HCT116 (cell line): ENCODE data around the gene TRIM5. TPM values are rescaled to one million over a fixed set of nuclear protein-coding genes. Genes with fewer than 3 reads are reported as not detected.
A peak's percentile ranks its signal among the peaks of the same experiment; 100 is the strongest.

Source experiments
- ATAC-seq: fragments of 200-7000 bp; cut with Tn5 transposase; 2 replicates; pipeline ENCODE4 v1.9.1; 2020; ENCODE audit warnings: mild to moderate bottlenecking, moderate library complexity
- BruUV-seq: library from RNA; stranded (reverse); fragments of 400-500 nt; replicated peaks from 2 replicates; lab custom pipeline; 2021; lab: Mats Ljungman, UMichigan
- CTCF ChIA-PET: fragments of 300-600 bp; sonication (Branson Sonifier 250); formaldehyde crosslinking; loops from one replicate; lab custom pipeline; 2021; ENCODE audit warnings: antibody characterized with exemption; lab: Charles Lee
- POLR2A ChIA-PET: fragments of 300-600, 350-600 bp; sonication (Branson Sonifier 250); formaldehyde crosslinking; loops from one replicate; lab custom pipeline; 2021; ENCODE audit warnings: antibody characterized with exemption; lab: Charles Lee
- RAD21 ChIA-PET, 2 experiments: fragments of 300-600 bp; sonication (Branson Sonifier 250); formaldehyde crosslinking; loops; one replicate each; lab custom pipeline; 2023; ENCODE audit warnings: low total read pairs in 2 of 2; ENCODE audit not compliant: uncharacterized antibody in 2 of 2, unreplicated experiment in 2 of 2, low non-redundant PET in 1 of 2; lab: Charles Lee
- DNase-seq: peaks from one replicate; pipeline ENCODE4 v3.0.0-alpha.2; 2010; ENCODE audit warnings: low read depth, low spot score
- H2AFZ ChIP-seq: fragments of 200-600 bp; shearing (Covaris generic), sonication (generic); 2 replicates; pipeline ENCODE4 v1.6.1; 2017; ENCODE audit warnings: low read depth, mixed run types, mixed read lengths, antibody characterized with exemption, low read length; ENCODE audit not compliant: poor library complexity, severe bottlenecking
- H3K27ac ChIP-seq: 2 replicates; pipeline ENCODE4 v1.5.1; 2012; ENCODE audit warnings: low read depth, low read length
- H3K27me3 ChIP-seq: fragments of 200-600 bp; sonication (generic); 2 replicates; pipeline ENCODE4 v1.6.1; 2016; ENCODE audit warnings: mixed run types, low read length, mixed read lengths; ENCODE audit not compliant: insufficient read depth
- H3K36me3 ChIP-seq, 2 experiments: fragments of 200-500 bp in 1 of 2; fragments of 200-600 bp in 1 of 2; sonication (Bioruptor generic) in 1 of 2; sonication (generic) in 1 of 2; 2 replicates each; pipeline versions ENCODE4 v1.5.1 to v1.6.1; 2014 to 2016; ENCODE audit warnings: low read length in 2 of 2, inconsistent platforms in 1 of 2, mixed read lengths in 1 of 2, mixed run types in 1 of 2; ENCODE audit not compliant: insufficient read depth in 2 of 2, control insufficient read depth in 1 of 2
- H3K4me1 ChIP-seq, 2 experiments: fragments of 200-600 bp in 1 of 2; sonication (generic) in 1 of 2; 2 replicates each; pipeline versions ENCODE4 v1.5.1 to v1.6.1; 2012 to 2017; ENCODE audit warnings: low read length in 2 of 2, inconsistent platforms in 1 of 2, mild to moderate bottlenecking in 1 of 2, mixed read lengths in 1 of 2, mixed run types in 1 of 2, moderate library complexity in 1 of 2; ENCODE audit not compliant: insufficient read depth in 2 of 2, control insufficient read depth in 1 of 2
- H3K4me2 ChIP-seq: fragments of 200-600 bp; sonication (generic); 2 replicates; pipeline ENCODE4 v1.6.1; 2017; ENCODE audit warnings: mixed run types, low read length, mixed read lengths
- H3K4me3 ChIP-seq, 2 experiments: fragments of 200-600 bp in 1 of 2; sonication (generic) in 1 of 2; replicated peaks in 1 of 2; 2 replicates each; pipeline ENCODE4 v1.5.1; 2011 to 2016; ENCODE audit warnings: low read length in 2 of 2, control low read depth in 1 of 2, low read depth in 1 of 2, mild to moderate bottlenecking in 1 of 2, mixed read lengths in 1 of 2, mixed run types in 1 of 2
- H3K79me2 ChIP-seq: fragments of 200-600 bp; sonication (generic); 2 replicates; pipeline ENCODE4 v1.6.1; 2017; ENCODE audit warnings: mild to moderate bottlenecking, mixed run types, low read length, moderate library complexity, mixed read lengths; ENCODE audit not compliant: insufficient read depth
- H3K9ac ChIP-seq: fragments of 200-600 bp; sonication (generic); 2 replicates; pipeline ENCODE4 v1.6.1; 2016; ENCODE audit warnings: low read length, mixed read lengths
- H3K9me2 ChIP-seq: fragments of 200-600 bp; sonication (generic), shearing (Covaris generic); 2 replicates; pipeline ENCODE4 v1.6.1; 2017; ENCODE audit warnings: mixed run types, mild to moderate bottlenecking, moderate library complexity; ENCODE audit not compliant: insufficient read depth
- H3K9me3 ChIP-seq, 2 experiments: fragments of 200-500 bp in 1 of 2; fragments of 200-600 bp in 1 of 2; sonication (Bioruptor generic) in 1 of 2; sonication (generic) in 1 of 2; 2 replicates each; pipeline ENCODE4 v1.6.1; 2014 to 2017; ENCODE audit warnings: low read length in 2 of 2, mixed read lengths in 2 of 2, inconsistent platforms in 1 of 2, low read depth in 1 of 2, mild to moderate bottlenecking in 1 of 2, mixed run types in 1 of 2, moderate library complexity in 1 of 2; ENCODE audit not compliant: control insufficient read depth in 1 of 2, insufficient read depth in 1 of 2
- H4K20me1 ChIP-seq: fragments of 200-600 bp; sonication (generic), shearing (Covaris generic); 2 replicates; pipeline ENCODE4 v1.6.1; 2017; ENCODE audit warnings: mixed run types, mild to moderate bottlenecking, moderate library complexity; ENCODE audit not compliant: insufficient read depth
- CBX3 ChIP-seq: IDR thresholded peaks from 2 replicates; pipeline ENCODE4 v1.6.1; 2012; ENCODE audit warnings: low read depth
- EGR1 ChIP-seq: IDR thresholded peaks from 2 replicates; pipeline ENCODE4 v1.6.1; 2012; ENCODE audit warnings: low read depth
- REST ChIP-seq: IDR thresholded peaks from 2 replicates; pipeline ENCODE4 v1.6.1; 2012; ENCODE audit warnings: low read depth
- ZFX ChIP-seq: fragments of 450-650 bp; IDR thresholded peaks from 2 replicates; pipeline ENCODE4 v1.6.1; 2017
- intact Hi-C: fragments of 100-400 bp; cut with micrococcal nuclease; formaldehyde crosslinking; loops from 2 replicates; pipeline ENCODE4 v1.10.0; 2022
- total RNA-seq: library from RNA; stranded (reverse); gene quantifications from one replicate; pipeline ENCODE4 v1.2.1, GENCODE V29; 2021; ENCODE audit not compliant: unreplicated experiment
- TF ChIP-seq, protein P1 (sequence below): IDR thresholded peaks from 2 replicates; pipeline ENCODE4 v1.6.1; 2011; ENCODE audit warnings: mild to moderate bottlenecking, low read length, moderate library complexity; ENCODE audit not compliant: insufficient replicate concordance; ENCODE audit errors: extremely low read depth

The TRIM5 gene
- total RNA-seq, 1 experiment from 2014 or later: 13.7 TPM

- RAD21 ChIA-PET: no interaction called here
- no peaks in the 10 kb centered on the region for H3K36me3 ChIP-seq
- intact Hi-C loops: no loop called here
- no peak overlapping the region for H3K9ac ChIP-seq
- H4K20me1 ChIP-seq: no peaks in the 10 kb centered on the region
- no peaks in the 10 kb centered on the region for H3K9me2 ChIP-seq
- peaks cover 13% of the 10 kb centered on the region for H3K27me3 ChIP-seq
- no peaks in the 10 kb centered on the region for H3K79me2 ChIP-seq
- H3K4me1 ChIP-seq: peaks cover 2 to 3% of the 10 kb centered on the region in 2 experiments; a peak in 2 of 4 replicates
- no peaks in the 10 kb centered on the region for H3K9me3 ChIP-seq
- H3K27ac ChIP-seq: no peak overlapping the region
- H3K4me2 ChIP-seq: no peak overlapping the region
- H3K4me3 ChIP-seq: no peak overlapping the region
- BruUV-seq: no TSS peak
- peak overlapping the region; percentile 7 for H2AFZ ChIP-seq
- ATAC-seq: no peak
- CTCF ChIA-PET: interaction anchor here (1.2 kb wide), 1 partner anchor 119 kb away, joined by 3 read pairs; no protein-coding TSS in a partner anchor
- TF ChIP-seq, protein P1, sequence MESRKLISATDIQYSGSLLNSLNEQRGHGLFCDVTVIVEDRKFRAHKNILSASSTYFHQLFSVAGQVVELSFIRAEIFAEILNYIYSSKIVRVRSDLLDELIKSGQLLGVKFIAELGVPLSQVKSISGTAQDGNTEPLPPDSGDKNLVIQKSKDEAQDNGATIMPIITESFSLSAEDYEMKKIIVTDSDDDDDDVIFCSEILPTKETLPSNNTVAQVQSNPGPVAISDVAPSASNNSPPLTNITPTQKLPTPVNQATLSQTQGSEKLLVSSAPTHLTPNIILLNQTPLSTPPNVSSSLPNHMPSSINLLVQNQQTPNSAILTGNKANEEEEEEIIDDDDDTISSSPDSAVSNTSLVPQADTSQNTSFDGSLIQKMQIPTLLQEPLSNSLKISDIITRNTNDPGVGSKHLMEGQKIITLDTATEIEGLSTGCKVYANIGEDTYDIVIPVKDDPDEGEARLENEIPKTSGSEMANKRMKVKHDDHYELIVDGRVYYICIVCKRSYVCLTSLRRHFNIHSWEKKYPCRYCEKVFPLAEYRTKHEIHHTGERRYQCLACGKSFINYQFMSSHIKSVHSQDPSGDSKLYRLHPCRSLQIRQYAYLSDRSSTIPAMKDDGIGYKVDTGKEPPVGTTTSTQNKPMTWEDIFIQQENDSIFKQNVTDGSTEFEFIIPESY: no peak
- TF ChIP-seq CBX3 (no peak), ZFX (no peak), REST (no peak), EGR1 (no peak)
- POLR2A ChIA-PET: no interaction called here
- no peak for DNase-seq
These were observed 5.3 kb upstream of the TRIM5 start for GRCh38 chr11:5690216-5690615.
